GM12878 (cell line): ENCODE results near the gene SEMA3A. TPM values are rescaled to one million over a fixed set of nuclear protein-coding genes. Genes with fewer than 3 reads are reported as not detected.
A peak's percentile ranks its signal among the peaks of the same experiment; 100 is the strongest.

ENCODE experiments used
- ATAC-seq: fragments of 200-7000 bp; cut with Tn5 transposase; 3 replicates; pipeline ENCODE4 v1.9.1; 2020; ENCODE audit warnings: mild to moderate bottlenecking, moderate library complexity
- BruUV-seq: library from RNA; stranded (reverse); fragments of 400-500 nt; replicated peaks from 2 replicates; lab custom pipeline; 2021; lab: Mats Ljungman, UMichigan
- CTCF ChIA-PET: fragments of 300-600 bp; sonication (Branson Sonifier 250); formaldehyde crosslinking; extraction: SDS; loops from one replicate; lab custom pipeline; 2021; ENCODE audit warnings: inconsistent platforms; lab: Yijun Ruan, JAX
- POLR2A ChIA-PET: fragments of 350-600 bp; formaldehyde crosslinking; extraction: SDS; loops from one replicate; lab custom pipeline; 2021; ENCODE audit warnings: inconsistent platforms; lab: Charles Lee
- RAD21 ChIA-PET: fragments of 300-600 bp; sonication (Branson Sonifier 250); formaldehyde crosslinking; loops from one replicate; lab custom pipeline; 2023; ENCODE audit warnings: antibody characterized with exemption; ENCODE audit not compliant: unreplicated experiment; lab: Charles Lee
- SMC1A ChIA-PET: fragments of 300-600 bp; sonication (Branson Sonifier 250); formaldehyde crosslinking; loops from one replicate; lab custom pipeline; 2023; ENCODE audit not compliant: unreplicated experiment, uncharacterized antibody; lab: Charles Lee
- DNase-seq: peaks from one replicate; pipeline ENCODE4 v3.0.0-alpha.2; 2011; ENCODE audit warnings: low read depth, low spot score
- FAIRE-seq: peaks from 3 replicates; lab custom pipeline; 2011; peaks lifted over from hg19 to GRCh38; lab: Jason Lieb, UNC
- H2AFZ ChIP-seq: 2 replicates; pipeline ENCODE4 v1.6.0; 2011; ENCODE audit warnings: low read depth, low read length, control low read depth; ENCODE audit not compliant: control insufficient read depth
- H3K27ac ChIP-seq: 2 replicates; pipeline ENCODE4 v1.5.1; 2011; ENCODE audit warnings: control low read depth; ENCODE audit not compliant: control insufficient read depth, insufficient read depth
- H3K27me3 ChIP-seq, 2 experiments: replicated peaks in 1 of 2; 2 replicates each; pipeline versions ENCODE4 v1.6.0 to v1.6.1; 2011; ENCODE audit warnings: low read length in 1 of 2; ENCODE audit not compliant: control insufficient read depth in 2 of 2, insufficient read depth in 2 of 2
- H3K36me3 ChIP-seq, 2 experiments: 2 replicates each; pipeline ENCODE4 v1.5.1; 2011; ENCODE audit warnings: low read length in 1 of 2; ENCODE audit not compliant: control insufficient read depth in 2 of 2, insufficient read depth in 2 of 2
- H3K4me1 ChIP-seq: 2 replicates; pipeline ENCODE4 v1.6.1; 2011; ENCODE audit warnings: mild to moderate bottlenecking, low read length, moderate library complexity, mixed read lengths; ENCODE audit not compliant: control insufficient read depth, insufficient read depth
- H3K4me2 ChIP-seq: 2 replicates; pipeline ENCODE4 v1.6.0; 2011; ENCODE audit warnings: control low read depth; ENCODE audit not compliant: control insufficient read depth, insufficient read depth
- H3K4me3 ChIP-seq: fragments of 200-600 bp; sonication (generic); 2 replicates; pipeline ENCODE4 v1.5.1; 2016
- H3K79me2 ChIP-seq: 2 replicates; pipeline ENCODE4 v1.6.0; 2011; ENCODE audit warnings: low read length; ENCODE audit not compliant: control insufficient read depth, insufficient read depth
- H3K9ac ChIP-seq: 2 replicates; pipeline ENCODE4 v1.8.0; 2011; ENCODE audit warnings: low read length, control low read depth, mixed read lengths; ENCODE audit not compliant: control insufficient read depth, insufficient read depth
- H3K9me3 ChIP-seq: replicated peaks from 3 replicates; pipeline ENCODE4 v1.5.1; 2011; ENCODE audit warnings: mild to moderate bottlenecking, low read length; ENCODE audit not compliant: control insufficient read depth, insufficient read depth
- H4K20me1 ChIP-seq: 2 replicates; pipeline ENCODE4 v1.6.0; 2011; ENCODE audit not compliant: control insufficient read depth, insufficient read depth
- ATF7 ChIP-seq: fragments of 450-650 bp; IDR thresholded peaks from 2 replicates; pipeline ENCODE4 v1.6.1; 2016; ENCODE audit warnings: low read depth, mild to moderate bottlenecking
- CREM ChIP-seq: IDR thresholded peaks from 2 replicates; pipeline ENCODE4 v1.6.1; 2014; ENCODE audit warnings: antibody characterized with exemption, low read depth
- MEF2B ChIP-seq: fragments of 450-650 bp; IDR thresholded peaks from 2 replicates; pipeline ENCODE4 v1.6.1; 2018; ENCODE audit warnings: mild to moderate bottlenecking, moderate library complexity; ENCODE audit not compliant: partially characterized antibody, poor library complexity, severe bottlenecking
- MYB ChIP-seq: fragments of 150-350 bp; IDR thresholded peaks from 2 replicates; pipeline ENCODE4 v1.6.1; 2014; ENCODE audit warnings: mild to moderate bottlenecking, low read depth, low read length, borderline replicate concordance
- RBBP5 ChIP-seq: fragments of 200-600 bp; sonication (generic); conservative IDR thresholded peaks from 2 replicates; pipeline ENCODE4 v1.6.1; 2016
- SMARCA5 ChIP-seq: fragments of 450-650 bp; IDR thresholded peaks from 2 replicates; pipeline ENCODE4 v1.6.1; 2017; ENCODE audit warnings: mild to moderate bottlenecking
- TCF7 ChIP-seq: IDR thresholded peaks from 2 replicates; pipeline ENCODE4 v1.6.1; 2014; ENCODE audit warnings: antibody characterized with exemption, borderline replicate concordance
- WRNIP1 ChIP-seq: IDR thresholded peaks from 2 replicates; pipeline ENCODE4 v1.6.1; 2011; ENCODE audit warnings: low read depth, low read length, improper control_type of control experiment, borderline replicate concordance
- WGBS: methylation state at CpG from one replicate; pipeline ENCODE4 v1.1.6; 2016; ENCODE audit warnings: low lambda C conversion rate; ENCODE audit not compliant: insufficient replicate concordance, insufficient coverage; ENCODE audit errors: missing lambda C conversion rate; 5-methylcytosine and 5-hydroxymethylcytosine counted together
- in situ Hi-C: fragments of 300-500 bp; cut with MboI; formaldehyde crosslinking; loops from 9 replicates; pipeline ENCODE4 v1.14.3; 2018; ENCODE audit warnings: mixed read lengths
- intact Hi-C: fragments of 100-400 bp; cut with micrococcal nuclease; formaldehyde crosslinking; loops from one replicate; pipeline ENCODE4 v1.14.2; 2022; ENCODE audit not compliant: unreplicated experiment
- polyA plus RNA-seq, 11 experiments: library from polyadenylated mRNA; depleted of rRNA in 4 of 11; unstranded in 6 of 11; stranded (reverse) in 5 of 11; fragments of >200 nt; fragmentation: Nextera tagmentation in 4 of 11; fragmentation: Illumina TruSeq in 1 of 11; extraction: Ambion mirVana in 4 of 11; extraction: Trizol in 1 of 11; gene quantifications; 1 replicate in 1 of 11; 2 replicates in 10 of 11; pipeline versions ENCODE4 v1.2.1 to v1.2.3, GENCODE V29; 2011 to 2016; ENCODE audit warnings: inconsistent platforms in 2 of 11, missing spikeins in 2 of 11, low read depth in 1 of 11
- total RNA-seq, 4 experiments: library from RNA; depleted of rRNA in 3 of 4; stranded (reverse); fragments of >200 nt in 3 of 4; fragmentation: Illumina TruSeq in 1 of 4; extraction: Trizol in 1 of 4; gene quantifications; 2 replicates each; pipeline versions ENCODE4 v1.2.1 to v1.2.3, GENCODE V29; 2013 to 2021

SEMA3A gene
- total and polyA plus RNA-seq, 10 of the 15 experiments (the other 5 are each of a cell fraction or from before 2014, with no cell fraction given), result 0.01 to 3.3 (median 0.24) TPM

- TF ChIP-seq TCF7 (no peak), MEF2B (no peak), ATF7 (no peak), WRNIP1 (no peak), CREM (no peak), SMARCA5 (no peak)
- TF ChIP-seq, all 136 proteins: peak for 0
Observed at GRCh38 chr7:83957333-83957732, 237.3 kb downstream of the SEMA3A start (continued).

GRCh38 chr7:83956104-83956503 lies 238.5 kb downstream of the SEMA3A start:
- DNase-seq, result no peak
- Histone ChIP-seq H2AFZ (no peak overlapping the region), H3K27me3 (no peaks in the 10 kb centered on the region), H3K9ac (no peak overlapping the region), H3K27ac (no peak overlapping the region), H3K4me1 (no peaks in the 10 kb centered on the region), H3K79me2 (no peaks in the 10 kb centered on the region), H3K36me3 (no peaks in the 10 kb centered on the region), H3K4me2 (no peak overlapping the region), H3K9me3 (no peaks in the 10 kb centered on the region), H4K20me1 (no peaks in the 10 kb centered on the region), H3K4me3 (no peak overlapping the region)
- TF ChIP-seq RBBP5, result no peak
- no peak for TF ChIP-seq MYB
- ChIA-PET POLR2A (no interaction called here), SMC1A (interaction anchor here (3.2 to 5.0 kb wide), 2 partner anchors 9 to 20 kb away, joined by 14 to 26 read pairs; no protein-coding TSS in a partner anchor), CTCF (interaction anchor here (1.1 to 3.7 kb wide), 4 partner anchors 8 to 23 kb away, joined by 3 to 19 read pairs (median 10); no protein-coding TSS in a partner anchor), RAD21 (no interaction called here)
- no TSS peak for BruUV-seq
- 6% methylated on average over 2 of the region's 2 CpGs for WGBS
- intact Hi-C loops, result no loop called here
- ATAC-seq, result peak; percentile 27; the same call in 1 of the 3 replicates
- no peak for FAIRE-seq
- in situ Hi-C loops, result loop anchor here (25.0 kb wide), 1 partner anchor 1606 kb away; no protein-coding TSS in a partner anchor
